ENCODE measurements around the gene MCOLN2. TPM values are rescaled to one million over a fixed set of nuclear protein-coding genes. Genes with fewer than 3 reads are reported as not detected.

MCOLN2 gene
- total RNA-seq, 1 experiment from 2014 or later: 1.3 TPM

DNA sequence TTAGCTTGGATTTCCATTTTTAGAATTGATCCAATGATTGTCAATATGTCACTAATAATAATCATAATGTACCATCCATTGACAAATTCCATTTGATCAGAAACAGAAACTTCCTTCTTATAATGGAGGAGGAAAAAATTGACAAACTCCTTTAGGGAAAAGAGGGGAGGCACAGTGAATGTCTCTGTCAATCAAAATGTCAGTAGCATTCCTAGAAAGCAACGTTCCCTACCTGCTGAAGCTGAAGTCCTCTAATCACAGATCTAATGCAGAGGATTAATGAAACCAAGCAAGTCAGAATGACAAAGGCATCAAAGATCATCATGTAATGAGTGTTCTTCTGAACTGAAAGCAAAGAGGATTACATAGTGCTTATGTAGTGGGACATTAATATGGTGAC lies 29.0 kb upstream of the MCOLN2 start:
- H3K9me3 Mint-ChIP-seq: no peaks in the 10 kb centered on the region
- TF ChIP-seq CTCF (conservative IDR thresholded peaks at IDR 0.05): no peak

More for the DNA sequence above, 29.0 kb upstream of the MCOLN2 start:
- no peaks in the 10 kb centered on the region for H3K79me1 ChIP-seq (ENCODE audit: insufficient read depth, low read depth, low read length, poor library complexity, severe bottlenecking)
- no peak overlapping the region for H2AK5ac ChIP-seq (ENCODE audit: insufficient read length, low read length)
- H4K5ac ChIP-seq (ENCODE audit: insufficient read length, low read depth, low read length): no peak overlapping the region
- H3K18ac ChIP-seq (ENCODE audit: insufficient read length, low read depth, low read length): no peak overlapping the region
- H3K4me1 ChIP-seq (ENCODE audit: insufficient read depth, low read length): no peaks in the 10 kb centered on the region
- no peak overlapping the region for H3K23ac ChIP-seq (ENCODE audit: insufficient read length, low read depth, low read length)
- WGBS (ENCODE audit: extremely low coverage, insufficient read length, low lambda C conversion rate): no CpG with 5 or more reads among the region's 1 CpG
- no peak overlapping the region for H2BK5ac ChIP-seq (ENCODE audit: insufficient read length, low read length)
- no peak overlapping the region for H4K91ac ChIP-seq (ENCODE audit: insufficient read length, low read depth, low read length)
- H3K79me2 ChIP-seq (ENCODE audit: insufficient read depth, low read length): no peaks in the 10 kb centered on the region
- Mint-ChIP-seq H3K27me3 (ENCODE audit: low read depth) (no peaks in the 10 kb centered on the region), H3K36me3 (ENCODE audit: insufficient read depth in 1 of 3, low read depth in 3 of 3) (no peaks in the 10 kb centered on the region), H3K27ac (no peak overlapping the region), H3K4me1 (0 out of 4 replicates have a peak, but pooled peaks cover 0 to 3% of the 10 kb centered on the region in 2 experiments), H3K4me3 (no peak overlapping the region)
- H3K14ac ChIP-seq (ENCODE audit: insufficient read depth, low read length): no peak overlapping the region
- H3K9me3 ChIP-seq (ENCODE audit: control insufficient read depth, low read depth, low read length): no peaks in the 10 kb centered on the region
- H4K8ac ChIP-seq (replicated peaks; ENCODE audit: insufficient read length, low read depth, low read length): no peak overlapping the region
- H3K4me2 ChIP-seq (ENCODE audit: insufficient read depth, insufficient read length, low read length): no peak overlapping the region
- no peak overlapping the region for H2BK120ac ChIP-seq (ENCODE audit: low read depth, low read length, poor library complexity, severe bottlenecking)
- no peak overlapping the region for H3T11ph ChIP-seq (ENCODE audit: low read length)
- no peaks in the 10 kb centered on the region for H3K23me2 ChIP-seq (ENCODE audit: insufficient read length, low read depth, low read length, poor library complexity, severe bottlenecking)
- H2BK12ac ChIP-seq (ENCODE audit: insufficient read length, low read depth, low read length): no peak overlapping the region
- no peak overlapping the region for H3K27ac ChIP-seq (ENCODE audit: insufficient read length, low read depth, low read length)
- H3K4ac ChIP-seq (ENCODE audit: low read depth, low read length): no peak overlapping the region
- no peak overlapping the region for H2BK20ac ChIP-seq (ENCODE audit: low read depth, low read length, poor library complexity, severe bottlenecking)
- no peak overlapping the region for H3K9ac ChIP-seq (ENCODE audit: extremely low read depth, insufficient read length, low read length)
- no peak overlapping the region for H3K56ac ChIP-seq (ENCODE audit: insufficient read length, low read depth, low read length)
- H4K20me1 ChIP-seq (ENCODE audit: control insufficient read depth, insufficient read depth, insufficient read length): no peaks in the 10 kb centered on the region
- no peak overlapping the region for H2BK15ac ChIP-seq (ENCODE audit: low read depth, low read length)
- H3K27me3 ChIP-seq (ENCODE audit: insufficient read depth, low read length): no peaks in the 10 kb centered on the region
- no peak overlapping the region for H2AFZ ChIP-seq (ENCODE audit: low read length)
- DNase-seq: no peak

Data from H9 (cell line).